ENCODE measurements around the gene ABCA3.

Gene ABCA3

GRCh38 chr16:2244926-2245795 lies 95.4 kb downstream of the ABCA3 start:
- no peak overlapping the region for H3K4me2 ChIP-seq (ENCODE audit: low read length)
- H3K9me3 ChIP-seq (ENCODE audit: low read length): no peaks in the 10 kb centered on the region
- peaks cover 52% of the 10 kb centered on the region for H3K36me3 ChIP-seq (ENCODE audit: insufficient read depth, low read length)
- H3F3A ChIP-seq (ENCODE audit: insufficient read depth, low read length): no peaks in the 10 kb centered on the region
- H3K79me2 ChIP-seq (ENCODE audit: insufficient read depth, low read length): peaks cover 3% of the 10 kb centered on the region
- peaks cover 3% of the 10 kb centered on the region for H3K4me1 ChIP-seq (ENCODE audit: insufficient read depth, low read length, severe bottlenecking)
- H3K27me3 ChIP-seq (ENCODE audit: insufficient read depth, low read length): no peaks in the 10 kb centered on the region
- no peak overlapping the region for H3K27ac ChIP-seq (ENCODE audit: low read depth, low read length, poor library complexity, severe bottlenecking)
- no peak overlapping the region for H2AFZ ChIP-seq (ENCODE audit: low read length)
- H3K4me3 ChIP-seq (ENCODE audit: low read depth, low read length, poor library complexity, severe bottlenecking): no peak overlapping the region
- H3K9me2 ChIP-seq (ENCODE audit: low read depth, low read length): no peaks in the 10 kb centered on the region
- no peak overlapping the region for H3K9ac ChIP-seq (ENCODE audit: low read length)
- TF ChIP-seq CTCF (IDR thresholded peaks at IDR 0.05; ENCODE audit: low read length) (no peak), EZH2 (IDR thresholded peaks at IDR 0.05; ENCODE audit: borderline replicate concordance, low read length) (no peak)
- no peaks in the 10 kb centered on the region for H4K20me1 ChIP-seq (ENCODE audit: insufficient read depth, low read length)

GRCh38 chr16:2244301-2244700 lies 96.2 kb downstream of the ABCA3 start:
- no peaks in the 10 kb centered on the region for H3K9me2 ChIP-seq (ENCODE audit: low read depth, low read length)
- no peaks in the 10 kb centered on the region for H4K20me1 ChIP-seq (ENCODE audit: insufficient read depth, low read length)
- H3K4me1 ChIP-seq (ENCODE audit: insufficient read depth, low read length, severe bottlenecking): no peaks in the 10 kb centered on the region
- no peak overlapping the region for H3K4me3 ChIP-seq (ENCODE audit: low read depth, low read length, poor library complexity, severe bottlenecking)
- no peaks in the 10 kb centered on the region for H3K9me3 ChIP-seq (ENCODE audit: low read length)
- peaks cover 56% of the 10 kb centered on the region for H3K36me3 ChIP-seq (ENCODE audit: insufficient read depth, low read length)
- no peak overlapping the region for H3K27ac ChIP-seq (ENCODE audit: low read depth, low read length, poor library complexity, severe bottlenecking)
- TF ChIP-seq CTCF (IDR thresholded peaks at IDR 0.05; ENCODE audit: low read length) (no peak), EZH2 (IDR thresholded peaks at IDR 0.05; ENCODE audit: borderline replicate concordance, low read length) (no peak)
- H3K4me2 ChIP-seq (ENCODE audit: low read length): no peak overlapping the region
- no peaks in the 10 kb centered on the region for H3K27me3 ChIP-seq (ENCODE audit: insufficient read depth, low read length)
- H2AFZ ChIP-seq (ENCODE audit: low read length): no peak overlapping the region
- no peaks in the 10 kb centered on the region for H3K79me2 ChIP-seq (ENCODE audit: insufficient read depth, low read length)
- no peaks in the 10 kb centered on the region for H3F3A ChIP-seq (ENCODE audit: insufficient read depth, low read length)
- H3K9ac ChIP-seq (ENCODE audit: low read length): no peak overlapping the region

- H3K79me2 ChIP-seq (ENCODE audit: insufficient read depth, low read length): no peaks in the 10 kb centered on the region
Observed at GRCh38 chr16:2243781-2244180, 96.7 kb downstream of the ABCA3 start.

More at GRCh38 chr16:2243781-2244180, 96.7 kb downstream of the ABCA3 start:
- H3F3A ChIP-seq (ENCODE audit: insufficient read depth, low read length): no peaks in the 10 kb centered on the region
- no peak overlapping the region for H3K4me2 ChIP-seq (ENCODE audit: low read length)
- H3K9me2 ChIP-seq (ENCODE audit: low read depth, low read length): no peaks in the 10 kb centered on the region
- peaks cover 56% of the 10 kb centered on the region for H3K36me3 ChIP-seq (ENCODE audit: insufficient read depth, low read length)
- H3K27me3 ChIP-seq (ENCODE audit: insufficient read depth, low read length): no peaks in the 10 kb centered on the region
- H3K4me1 ChIP-seq (ENCODE audit: insufficient read depth, low read length, severe bottlenecking): no peaks in the 10 kb centered on the region
- no peak overlapping the region for H2AFZ ChIP-seq (ENCODE audit: low read length)
- TF ChIP-seq EZH2 (IDR thresholded peaks at IDR 0.05; ENCODE audit: borderline replicate concordance, low read length) (no peak), CTCF (IDR thresholded peaks at IDR 0.05; ENCODE audit: low read length) (no peak)
- H3K27ac ChIP-seq (ENCODE audit: low read depth, low read length, poor library complexity, severe bottlenecking): no peak overlapping the region
- H4K20me1 ChIP-seq (ENCODE audit: insufficient read depth, low read length): no peaks in the 10 kb centered on the region
- H3K9me3 ChIP-seq (ENCODE audit: low read length): no peaks in the 10 kb centered on the region
- H3K9ac ChIP-seq (ENCODE audit: low read length): no peak overlapping the region
- H3K4me3 ChIP-seq (ENCODE audit: low read depth, low read length, poor library complexity, severe bottlenecking): no peak overlapping the region

Measured in OCI-LY1 (cell line).